ENCODE results near the gene DDX23. TPM values are rescaled to one million over a fixed set of nuclear protein-coding genes. Genes with fewer than 3 reads are reported as not detected.

DDX23 gene
- total RNA-seq, 3 donors from 2014 or later: 70.0 to 105 (median 91.0) TPM

DNA sequence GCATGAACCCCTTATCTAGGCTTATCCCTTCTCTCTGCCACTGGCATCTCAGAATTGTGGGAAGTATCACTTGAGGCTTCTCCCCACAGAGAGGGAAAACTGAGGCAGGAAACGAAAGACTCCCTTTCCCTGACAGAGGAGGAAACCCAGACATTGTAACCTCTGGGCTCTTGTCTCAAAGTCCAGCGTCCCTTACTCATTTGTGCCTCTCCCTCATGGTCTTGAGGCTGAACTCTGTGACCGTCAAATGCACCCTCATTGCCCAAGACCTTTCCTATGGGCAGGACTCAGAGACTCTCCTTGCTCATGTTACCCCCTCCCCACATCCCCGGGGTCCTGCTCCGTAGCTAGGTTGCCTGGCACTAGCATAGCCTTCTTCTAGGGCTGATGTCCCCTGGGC lies 29.8 kb downstream of the DDX23 start:
- Histone ChIP-seq H3K9me3 (no peaks in the 10 kb centered on the region), H3K4me3 (no peak overlapping the region), H3K36me3 (ENCODE audit: low read depth) (no peaks in the 10 kb centered on the region), H3K4me1 (ENCODE audit: low read depth) (peaks cover 7% of the 10 kb centered on the region)
- no peak for DNase-seq
- intact Hi-C loops (cut with DNase I, micrococcal nuclease): no loop called here
- TF ChIP-seq, protein P1, sequence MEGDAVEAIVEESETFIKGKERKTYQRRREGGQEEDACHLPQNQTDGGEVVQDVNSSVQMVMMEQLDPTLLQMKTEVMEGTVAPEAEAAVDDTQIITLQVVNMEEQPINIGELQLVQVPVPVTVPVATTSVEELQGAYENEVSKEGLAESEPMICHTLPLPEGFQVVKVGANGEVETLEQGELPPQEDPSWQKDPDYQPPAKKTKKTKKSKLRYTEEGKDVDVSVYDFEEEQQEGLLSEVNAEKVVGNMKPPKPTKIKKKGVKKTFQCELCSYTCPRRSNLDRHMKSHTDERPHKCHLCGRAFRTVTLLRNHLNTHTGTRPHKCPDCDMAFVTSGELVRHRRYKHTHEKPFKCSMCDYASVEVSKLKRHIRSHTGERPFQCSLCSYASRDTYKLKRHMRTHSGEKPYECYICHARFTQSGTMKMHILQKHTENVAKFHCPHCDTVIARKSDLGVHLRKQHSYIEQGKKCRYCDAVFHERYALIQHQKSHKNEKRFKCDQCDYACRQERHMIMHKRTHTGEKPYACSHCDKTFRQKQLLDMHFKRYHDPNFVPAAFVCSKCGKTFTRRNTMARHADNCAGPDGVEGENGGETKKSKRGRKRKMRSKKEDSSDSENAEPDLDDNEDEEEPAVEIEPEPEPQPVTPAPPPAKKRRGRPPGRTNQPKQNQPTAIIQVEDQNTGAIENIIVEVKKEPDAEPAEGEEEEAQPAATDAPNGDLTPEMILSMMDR (IDR thresholded peaks at IDR 0.05): no peak
- ATAC-seq: no peak

DNA sequence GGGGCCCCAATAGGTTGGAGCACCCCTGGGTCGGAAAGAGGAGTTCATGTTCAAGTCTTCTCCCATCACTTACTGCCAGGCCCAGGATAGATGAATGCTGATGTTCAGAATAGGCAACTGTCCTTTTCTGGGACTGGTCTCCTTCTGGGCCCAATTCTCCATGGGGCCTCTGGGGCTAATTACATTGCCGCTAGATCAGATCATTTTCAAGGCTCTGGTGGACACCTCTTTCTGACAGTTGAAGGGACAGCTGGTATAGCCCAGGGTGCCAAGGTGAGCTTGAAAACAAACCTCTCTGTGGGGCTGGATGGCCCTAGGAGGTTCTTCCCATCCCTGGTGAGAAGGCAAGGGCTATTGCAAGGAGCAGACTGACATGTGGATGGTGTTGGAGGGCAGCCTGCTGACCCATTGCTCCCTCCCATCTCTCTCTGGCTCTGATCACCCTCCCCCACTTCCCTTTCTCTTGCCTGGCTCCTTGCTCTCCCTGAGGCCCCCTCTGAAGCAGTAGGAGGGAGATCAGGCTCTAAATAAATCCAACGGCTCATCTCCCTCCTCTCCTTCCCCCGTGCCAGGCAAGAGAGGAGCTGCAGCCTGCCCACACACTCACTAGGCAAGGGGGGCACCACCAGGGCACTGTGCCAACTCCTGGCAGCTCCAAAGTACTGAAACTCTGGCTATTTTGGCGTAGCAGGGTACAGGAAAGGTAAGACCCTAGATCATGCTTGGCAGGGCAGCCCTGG lies 31.8 kb downstream of the DDX23 start:
- no peak for ATAC-seq
- TF ChIP-seq, protein P1 (IDR thresholded peaks at IDR 0.05): no peak
- Histone ChIP-seq H3K4me1 (ENCODE audit: low read depth) (peaks cover 18% of the 10 kb centered on the region), H3K36me3 (ENCODE audit: low read depth) (no peaks in the 10 kb centered on the region), H3K9me3 (no peaks in the 10 kb centered on the region), H3K4me3 (no peak overlapping the region)
- intact Hi-C loops (cut with DNase I, micrococcal nuclease): no loop called here
- no peak for DNase-seq

DNA sequence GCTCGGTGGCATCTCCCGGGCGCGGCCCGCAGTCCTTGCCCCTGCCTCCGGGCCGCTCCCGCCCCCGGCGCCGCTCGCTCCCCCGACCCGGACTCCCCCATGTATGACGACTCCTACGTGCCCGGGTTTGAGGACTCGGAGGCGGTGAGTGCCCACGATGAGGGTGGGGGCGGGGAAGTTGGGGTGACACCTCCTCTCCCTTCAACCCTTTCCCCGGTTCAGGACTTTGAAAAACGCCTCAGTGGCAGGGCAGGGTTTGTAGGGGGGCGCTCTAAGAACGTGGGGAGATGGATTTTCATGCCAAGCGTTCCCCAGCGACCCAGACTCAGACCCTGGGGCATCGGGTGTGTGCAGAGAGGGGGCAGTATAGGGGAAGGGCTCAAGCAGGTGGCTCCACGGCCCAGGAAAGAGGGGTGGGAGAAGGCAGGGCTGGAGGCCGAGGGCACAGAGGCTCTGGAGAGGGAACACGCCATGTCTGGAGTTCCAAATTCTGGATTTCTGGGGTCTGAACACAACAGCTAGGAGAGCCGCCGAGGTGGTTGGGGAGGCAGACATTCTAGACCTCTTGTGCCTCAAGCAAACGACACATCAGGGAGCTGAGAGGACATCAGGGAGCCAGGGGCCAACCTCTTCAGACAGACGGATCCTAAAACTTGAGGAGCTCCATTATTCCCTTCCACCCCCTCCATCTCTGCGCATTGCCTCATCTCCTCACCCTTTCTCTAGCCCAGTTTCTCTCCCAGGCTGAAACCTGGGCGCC lies 33.0 kb downstream of the DDX23 start:
- H3K36me3 ChIP-seq (ENCODE audit: low read depth): no peaks in the 10 kb centered on the region
- ATAC-seq (no peak), DNase-seq (peak in 1 of 3 donors; percentile 52)
- TF ChIP-seq, protein P1 (IDR thresholded peaks at IDR 0.05): no peak
- H3K4me3 ChIP-seq: peak overlapping the region; percentile 26
- intact Hi-C loops (cut with DNase I, micrococcal nuclease): no loop called here
- peaks cover 18% of the 10 kb centered on the region for H3K4me1 ChIP-seq (ENCODE audit: low read depth)
- H3K9me3 ChIP-seq: no peaks in the 10 kb centered on the region

DNA sequence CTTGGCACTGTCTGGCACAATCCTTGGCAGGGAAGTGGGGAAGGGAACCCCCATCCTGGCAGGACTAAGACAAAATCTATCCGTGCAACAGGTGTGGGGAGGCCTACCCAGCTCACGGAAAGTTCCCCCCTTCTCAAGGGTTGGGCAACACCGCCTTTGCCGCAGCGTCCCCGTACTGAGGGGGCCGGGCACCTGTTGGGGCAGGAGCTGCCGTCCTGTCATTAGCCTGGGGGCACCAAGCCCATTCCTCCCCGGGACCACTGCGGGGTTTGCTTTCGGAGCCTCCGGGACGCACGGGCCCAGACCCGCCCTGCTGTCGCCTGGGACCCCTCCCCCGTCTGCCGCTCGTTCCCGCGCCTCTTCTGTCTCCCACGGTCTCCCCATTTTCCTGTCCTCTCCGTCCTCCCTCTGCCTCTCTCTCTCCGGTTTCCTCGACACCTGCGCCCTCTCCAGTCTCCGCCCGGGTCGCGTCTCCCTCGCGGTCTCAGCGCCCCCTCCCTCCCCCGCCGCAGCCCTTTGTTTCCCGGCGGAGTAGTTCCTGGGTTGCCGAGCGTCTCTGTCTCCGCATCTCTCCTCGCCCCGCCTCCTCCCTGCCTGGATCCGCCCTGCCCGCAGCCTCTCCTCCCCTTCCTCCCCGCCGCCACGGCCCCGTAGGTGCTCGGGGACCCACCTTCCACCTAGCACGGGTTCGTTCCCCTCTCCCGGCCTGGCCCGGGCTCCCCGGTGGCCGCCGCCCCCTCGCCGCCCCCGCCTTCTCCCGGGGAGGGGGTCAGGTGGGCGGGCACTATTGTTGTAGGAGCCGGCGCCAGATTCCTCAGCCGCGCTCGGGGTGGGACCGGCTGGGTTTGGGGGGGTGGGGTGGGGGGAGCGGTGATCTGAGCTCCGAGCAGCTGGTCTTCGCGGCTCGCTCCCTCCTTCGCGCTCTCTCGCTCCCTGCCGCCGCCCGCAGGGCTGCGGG lies 33.8 kb downstream of the DDX23 start, which contains the start of gene CACNB3:
CACNB3 (plus strand) TSS at position 624 of the 958 bp plus-strand sequence. CDS start 434 bp downstream, outside the sequence.
- peak; percentile 44 for ATAC-seq
- Histone ChIP-seq H3K36me3 (ENCODE audit: low read depth) (no peaks in the 10 kb centered on the region), H3K4me1 (ENCODE audit: low read depth) (peaks cover 18% of the 10 kb centered on the region), H3K9me3 (no peaks in the 10 kb centered on the region), H3K4me3 (peak within 1 kb of the TSS; percentile 26)
- peak; percentile 83 to 90 (median 88) for DNase-seq
- TF ChIP-seq, protein P1 (IDR thresholded peaks at IDR 0.05): no peak
- intact Hi-C loops (cut with DNase I, micrococcal nuclease): no loop called here
